K562 (cell line): ENCODE measurements around the gene CACNG5. TPM values are rescaled to one million over a fixed set of nuclear protein-coding genes. Genes with fewer than 3 reads are reported as not detected.

Experiments
- ARID2 ChIP-seq: fragments of 450-650 bp; IDR thresholded peaks from 2 replicates; pipeline ENCODE4 v1.6.1; 2017; ENCODE audit warnings: antibody characterized with exemption, mild to moderate bottlenecking
- BHLHE40 ChIP-seq: IDR thresholded peaks from 2 replicates; pipeline ENCODE4 v1.6.1; 2011; ENCODE audit warnings: low read length, improper control_type of control experiment
- BRF1 ChIP-seq: IDR thresholded peaks from 3 replicates; pipeline ENCODE4 v1.6.1; 2011; ENCODE audit warnings: borderline replicate concordance, mild to moderate bottlenecking; ENCODE audit not compliant: insufficient read length; ENCODE audit errors: extremely low read depth
- CAMTA2 ChIP-seq: fragments of 250-450 bp; sonication (Bioruptor Pico); conservative IDR thresholded peaks from 2 replicates; pipeline ENCODE4 v1.5.1; 2022
- CBFA2T2 ChIP-seq: fragments of 450-650 bp; conservative IDR thresholded peaks from 2 replicates; pipeline ENCODE4 v1.6.1; 2017; ENCODE audit warnings: mild to moderate bottlenecking
- GABPB1 ChIP-seq: sonication (generic); formaldehyde crosslinking; IDR thresholded peaks from 2 replicates; pipeline ENCODE4 v1.8.0; 2022; ENCODE audit warnings: mild to moderate bottlenecking, missing genetic modification reagents
- HOXB6 ChIP-seq: fragments of 250-450 bp; sonication (Bioruptor Pico); IDR thresholded peaks from 2 replicates; pipeline ENCODE4 v1.5.1; 2022; ENCODE audit warnings: mild to moderate bottlenecking, borderline replicate concordance
- ILK ChIP-seq: fragments of 450-650 bp; IDR thresholded peaks from 2 replicates; pipeline ENCODE4 v1.6.1; 2016; ENCODE audit warnings: missing genetic modification characterization, low read depth, mild to moderate bottlenecking, missing compliant biosample characterization, moderate library complexity, borderline replicate concordance
- MAFK ChIP-seq: IDR thresholded peaks from 2 replicates; pipeline ENCODE4 v1.6.1; 2011; ENCODE audit warnings: low read length, improper control_type of control experiment
- RB1 ChIP-seq: fragments of 450-650 bp; IDR thresholded peaks from 2 replicates; pipeline ENCODE4 v1.6.1; 2017; ENCODE audit warnings: low read depth, mild to moderate bottlenecking
- SAP30 ChIP-seq: fragments of 200-600 bp; sonication (generic); IDR thresholded peaks from 2 replicates; pipeline ENCODE4 v1.6.1; 2012; ENCODE audit warnings: borderline replicate concordance, low read depth, mild to moderate bottlenecking, moderate library complexity, low read length, control low read depth, inconsistent platforms; ENCODE audit not compliant: insufficient read depth, poor library complexity, severe bottlenecking
- SIN3B ChIP-seq: fragments of 450-650 bp; IDR thresholded peaks from 2 replicates; pipeline ENCODE4 v1.6.1; 2017; ENCODE audit warnings: low read depth, mild to moderate bottlenecking, moderate library complexity
- SMC3 ChIP-seq: conservative IDR thresholded peaks from 2 replicates; pipeline ENCODE4 v1.6.1; 2011; ENCODE audit warnings: low read depth, low read length, improper control_type of control experiment; ENCODE audit not compliant: insufficient read depth
- SNRNP70 ChIP-seq: fragments of 200-400 bp; formaldehyde crosslinking; optimal IDR thresholded peaks from 2 replicates; pipeline ENCODE3; 2017; ENCODE audit warnings: low read depth, low read length
- STAG1 ChIP-seq: sonication (generic); formaldehyde crosslinking; IDR thresholded peaks from 2 replicates; pipeline ENCODE4 v1.5.0; 2020; ENCODE audit warnings: missing genetic modification reagents, borderline replicate concordance
- TARDBP ChIP-seq: fragments of 450-650 bp; IDR thresholded peaks from 2 replicates; pipeline ENCODE4 v1.6.1; 2016
- YY1 ChIP-seq, 3 experiments: IDR thresholded peaks; 2 replicates each; pipeline ENCODE4 v1.6.1; 2011; ENCODE audit warnings: low read length in 2 of 3, mild to moderate bottlenecking in 2 of 3, moderate library complexity in 2 of 3, borderline replicate concordance in 1 of 3, control low read depth in 1 of 3, low read depth in 1 of 3; ENCODE audit not compliant: insufficient read depth in 3 of 3, insufficient replicate concordance in 2 of 3, control insufficient read depth in 1 of 3, insufficient read length in 1 of 3; ENCODE audit errors: extremely low read depth in 1 of 3
- ZNF282 ChIP-seq: sonication (generic); formaldehyde crosslinking; IDR thresholded peaks from 2 replicates; pipeline ENCODE4 v1.8.1; 2023; ENCODE audit warnings: missing genetic modification reagents
- ZNF507 ChIP-seq: conservative IDR thresholded peaks from 2 replicates; pipeline ENCODE4 v1.6.1; 2017; ENCODE audit warnings: missing genetic modification characterization, missing compliant biosample characterization
- polyA plus RNA-seq, 8 experiments: library from polyadenylated mRNA; depleted of rRNA in 4 of 8; stranded (reverse) in 5 of 8; unstranded in 3 of 8; fragments of >200 nt; fragmentation: Nextera tagmentation in 2 of 8; fragmentation: Illumina TruSeq in 1 of 8; extraction: Ambion mirVana in 2 of 8; extraction: Trizol in 1 of 8; gene quantifications; 2 replicates each; pipeline versions ENCODE4 v1.2.1 to v1.2.3, GENCODE V29; 2011 to 2014; ENCODE audit warnings: inconsistent platforms in 1 of 8, missing spikeins in 1 of 8
- total RNA-seq, 7 experiments: library from RNA; depleted of rRNA in 6 of 7; stranded (reverse); fragments of >200 nt in 6 of 7; fragmentation: Illumina TruSeq in 2 of 7; extraction: Trizol in 2 of 7; gene quantifications; 2 replicates each; pipeline versions ENCODE4 v1.2.1 to v1.2.3, GENCODE V29; 2011 to 2021; ENCODE audit warnings: low replicate concordance in 1 of 7
- TF ChIP-seq, protein P1 (sequence below): fragments of 450-650 bp; IDR thresholded peaks from 2 replicates; pipeline ENCODE4 v1.6.1; 2016; ENCODE audit warnings: missing biosample characterization, missing genetic modification characterization
- TF ChIP-seq, protein P2 (sequence below): IDR thresholded peaks from 2 replicates; pipeline ENCODE4 v1.6.1; 2014; ENCODE audit warnings: antibody characterized with exemption
- TF ChIP-seq, protein P3 (sequence below): fragments of 450-650 bp; formaldehyde crosslinking; IDR thresholded peaks from 2 replicates; pipeline ENCODE4 v1.4.0; 2020; ENCODE audit warnings: mild to moderate bottlenecking, moderate library complexity
- TF ChIP-seq, protein P4 (sequence below): sonication (generic); formaldehyde crosslinking; IDR thresholded peaks from 2 replicates; pipeline ENCODE4 v1.9.0; 2022; ENCODE audit warnings: mild to moderate bottlenecking, missing genetic modification reagents

CACNG5 gene
- total and polyA plus RNA-seq, 9 of the 15 experiments (the other 6 are each of a cell fraction or from before 2014, with no cell fraction given) = not detected

DNA sequence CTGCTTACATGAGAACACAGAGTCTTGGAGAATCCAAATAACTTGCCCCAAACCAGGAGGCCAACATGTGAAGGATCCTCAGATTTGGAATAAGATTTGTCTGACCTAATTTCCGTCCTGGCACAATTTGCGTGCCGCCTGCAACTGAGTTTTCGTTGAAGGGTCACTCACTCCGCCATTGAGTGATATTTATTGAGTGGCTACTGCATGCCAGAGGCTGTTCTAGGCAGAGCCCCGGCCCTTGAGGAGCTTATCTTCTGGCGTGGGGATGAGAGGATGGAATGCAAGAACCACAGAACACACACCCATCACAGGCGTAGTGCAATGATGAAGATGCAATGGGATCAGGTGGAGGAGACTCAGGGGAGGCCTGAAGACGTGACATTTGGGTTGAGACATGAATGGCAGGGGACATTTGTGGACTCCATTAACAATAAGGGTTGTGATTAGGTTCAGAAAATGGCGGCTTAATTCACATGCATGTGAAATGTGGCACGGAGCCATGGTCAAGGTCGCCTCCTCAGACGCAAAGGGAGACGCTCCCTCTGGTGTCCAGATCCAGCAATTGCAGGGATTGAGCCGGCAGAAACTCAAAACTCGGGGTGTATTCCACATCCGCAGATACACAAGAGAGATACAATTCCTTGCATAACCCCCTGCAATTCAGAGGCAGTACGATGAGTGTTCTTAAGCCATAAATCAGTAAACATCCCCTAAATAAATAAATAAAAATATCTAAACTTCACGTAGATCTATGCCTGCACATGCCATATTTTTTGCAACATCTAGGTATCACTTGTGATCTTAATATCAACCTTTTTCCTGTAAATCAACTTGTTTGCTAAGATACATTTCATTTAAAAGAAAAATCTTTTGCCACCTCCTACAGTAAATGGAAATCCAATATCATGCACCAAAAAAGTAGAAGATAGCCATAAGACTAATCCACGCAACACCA, 71.7 kb downstream of the CACNG5 start (continued):
- TF ChIP-seq, protein P1, sequence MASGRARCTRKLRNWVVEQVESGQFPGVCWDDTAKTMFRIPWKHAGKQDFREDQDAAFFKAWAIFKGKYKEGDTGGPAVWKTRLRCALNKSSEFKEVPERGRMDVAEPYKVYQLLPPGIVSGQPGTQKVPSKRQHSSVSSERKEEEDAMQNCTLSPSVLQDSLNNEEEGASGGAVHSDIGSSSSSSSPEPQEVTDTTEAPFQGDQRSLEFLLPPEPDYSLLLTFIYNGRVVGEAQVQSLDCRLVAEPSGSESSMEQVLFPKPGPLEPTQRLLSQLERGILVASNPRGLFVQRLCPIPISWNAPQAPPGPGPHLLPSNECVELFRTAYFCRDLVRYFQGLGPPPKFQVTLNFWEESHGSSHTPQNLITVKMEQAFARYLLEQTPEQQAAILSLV (tag) = no peak
- TF ChIP-seq ARID2 = 0 out of 2 replicates have a peak, but pooled peaks have one; percentile 18
- no peak for TF ChIP-seq GABPB1 (CRISPR knock-in tag)
- TF ChIP-seq BHLHE40 = 0 out of 2 replicates have a peak, but pooled peaks have one; percentile 25
- 0 out of 2 replicates have a peak, but pooled peaks have one; percentile 2 for TF ChIP-seq MAFK
- TF ChIP-seq, protein P2, sequence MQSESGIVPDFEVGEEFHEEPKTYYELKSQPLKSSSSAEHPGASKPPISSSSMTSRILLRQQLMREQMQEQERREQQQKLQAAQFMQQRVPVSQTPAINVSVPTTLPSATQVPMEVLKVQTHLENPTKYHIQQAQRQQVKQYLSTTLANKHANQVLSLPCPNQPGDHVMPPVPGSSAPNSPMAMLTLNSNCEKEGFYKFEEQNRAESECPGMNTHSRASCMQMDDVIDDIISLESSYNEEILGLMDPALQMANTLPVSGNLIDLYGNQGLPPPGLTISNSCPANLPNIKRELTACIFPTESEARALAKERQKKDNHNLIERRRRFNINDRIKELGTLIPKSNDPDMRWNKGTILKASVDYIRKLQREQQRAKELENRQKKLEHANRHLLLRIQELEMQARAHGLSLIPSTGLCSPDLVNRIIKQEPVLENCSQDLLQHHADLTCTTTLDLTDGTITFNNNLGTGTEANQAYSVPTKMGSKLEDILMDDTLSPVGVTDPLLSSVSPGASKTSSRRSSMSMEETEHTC = peak; percentile 13; the same call in 1 of the 2 replicates
- peak; percentile 78; the same call in 1 of the 2 replicates for TF ChIP-seq STAG1 (CRISPR knock-in tag)
- TF ChIP-seq CBFA2T2 = no peak
- no peak for TF ChIP-seq SAP30
- TF ChIP-seq SNRNP70 = no peak
- no peak for TF ChIP-seq ZNF282
- TF ChIP-seq, protein P3, sequence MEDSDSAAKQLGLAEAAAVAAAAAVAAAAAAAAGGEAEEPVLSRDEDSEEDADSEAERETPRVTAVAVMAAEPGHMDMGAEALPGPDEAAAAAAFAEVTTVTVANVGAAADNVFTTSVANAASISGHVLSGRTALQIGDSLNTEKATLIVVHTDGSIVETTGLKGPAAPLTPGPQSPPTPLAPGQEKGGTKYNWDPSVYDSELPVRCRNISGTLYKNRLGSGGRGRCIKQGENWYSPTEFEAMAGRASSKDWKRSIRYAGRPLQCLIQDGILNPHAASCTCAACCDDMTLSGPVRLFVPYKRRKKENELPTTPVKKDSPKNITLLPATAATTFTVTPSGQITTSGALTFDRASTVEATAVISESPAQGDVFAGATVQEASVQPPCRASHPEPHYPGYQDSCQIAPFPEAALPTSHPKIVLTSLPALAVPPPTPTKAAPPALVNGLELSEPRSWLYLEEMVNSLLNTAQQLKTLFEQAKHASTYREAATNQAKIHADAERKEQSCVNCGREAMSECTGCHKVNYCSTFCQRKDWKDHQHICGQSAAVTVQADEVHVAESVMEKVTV (CRISPR knock-in tag) = peak; percentile 50; the same call in 1 of the 2 replicates
- TF ChIP-seq HOXB6 (CRISPR knock-in tag) = no peak
- no peak; the same call in 1 of the 2 replicates for TF ChIP-seq RB1
- TF ChIP-seq ILK = no peak
- TF ChIP-seq CAMTA2 = no peak
- TF ChIP-seq BRF1 = no peak
- TF ChIP-seq YY1 (IDR thresholded peaks at IDR 0.05; ENCODE audit: borderline replicate concordance in 1 of 3, control insufficient read depth in 1 of 3, extremely low read depth in 1 of 3, insufficient read depth in 3 of 3, insufficient read length in 1 of 3, insufficient replicate concordance in 2 of 3, low read depth in 1 of 3, low read length in 2 of 3) = peak; percentile 31 to 82 (median 76)
- no peak for TF ChIP-seq TARDBP
- no peak for TF ChIP-seq SIN3B
- peak; percentile 90 for TF ChIP-seq SMC3
- TF ChIP-seq, protein P4, sequence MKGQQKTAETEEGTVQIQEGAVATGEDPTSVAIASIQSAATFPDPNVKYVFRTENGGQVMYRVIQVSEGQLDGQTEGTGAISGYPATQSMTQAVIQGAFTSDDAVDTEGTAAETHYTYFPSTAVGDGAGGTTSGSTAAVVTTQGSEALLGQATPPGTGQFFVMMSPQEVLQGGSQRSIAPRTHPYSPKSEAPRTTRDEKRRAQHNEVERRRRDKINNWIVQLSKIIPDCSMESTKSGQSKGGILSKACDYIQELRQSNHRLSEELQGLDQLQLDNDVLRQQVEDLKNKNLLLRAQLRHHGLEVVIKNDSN (CRISPR knock-in tag) = no peak
- TF ChIP-seq ZNF507 (tag) = no peak
